ENCODE data around the gene ADRB2.
"Not testable (repeated sequence)": the region's sequence is repeated elsewhere in the genome, so short reads cannot be mapped to it uniquely, and the experiment has no call there.

ADRB2 gene

GRCh38 chr5:148826053-148826738 lies at the start of gene ADRB2:
ADRB2 (plus strand) TSS chr5:148826611; CDS start chr5:148826832, 221 bp downstream.
- peak; percentile 55 to 61 for DNase-seq (ENCODE audit: low read depth in 2 of 2)

DNA sequence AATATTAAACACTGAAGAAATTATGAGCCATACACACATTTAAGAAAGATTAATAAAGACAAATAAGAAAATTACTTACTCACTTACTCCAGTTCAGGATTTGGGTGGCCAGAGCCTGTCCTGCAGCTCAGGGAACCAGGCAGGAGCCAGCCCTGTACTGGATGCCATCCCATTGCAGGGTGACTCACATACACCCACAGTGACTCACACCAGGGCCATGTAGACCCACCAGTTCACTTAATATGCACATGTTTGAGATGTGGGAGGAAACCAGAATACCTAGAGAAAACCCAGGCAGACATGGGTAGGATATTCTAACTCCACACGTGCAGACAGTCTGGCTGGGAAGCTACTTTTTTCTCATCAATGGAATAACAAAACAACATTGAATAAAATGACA lies 49.6 kb upstream of the ADRB2 start:
- no peak for DNase-seq (ENCODE audit: low read depth in 2 of 2)

GRCh38 chr5:148778882-148779281 lies 47.5 kb upstream of the ADRB2 start:
- DNase-seq (ENCODE audit: low read depth in 2 of 2) = no peak

DNA sequence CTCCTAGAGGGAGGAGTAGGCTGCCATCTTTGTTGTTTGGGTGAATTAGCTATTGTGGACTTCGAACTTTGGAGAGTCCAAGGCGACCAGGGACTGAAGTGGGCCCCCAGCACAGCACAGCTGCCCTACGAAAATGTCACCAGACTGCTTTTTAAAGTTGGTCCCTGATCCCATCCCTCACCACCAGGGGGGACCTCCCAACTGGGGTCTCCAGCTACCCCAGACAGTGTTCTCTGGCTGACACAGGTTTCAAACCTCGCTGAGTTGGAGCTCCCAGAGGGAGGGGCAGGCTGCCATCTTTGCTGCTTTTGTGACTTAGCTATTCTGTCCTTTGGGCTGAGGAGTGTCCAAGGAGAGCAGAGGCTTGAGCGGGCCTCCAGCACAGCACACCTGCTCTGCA lies 45.7 kb upstream of the ADRB2 start:
- no peak for DNase-seq (ENCODE audit: low read depth in 2 of 2)

GRCh38 chr5:148781766-148782165 lies 44.6 kb upstream of the ADRB2 start:
- no peak for DNase-seq (ENCODE audit: low read depth in 2 of 2)

DNA sequence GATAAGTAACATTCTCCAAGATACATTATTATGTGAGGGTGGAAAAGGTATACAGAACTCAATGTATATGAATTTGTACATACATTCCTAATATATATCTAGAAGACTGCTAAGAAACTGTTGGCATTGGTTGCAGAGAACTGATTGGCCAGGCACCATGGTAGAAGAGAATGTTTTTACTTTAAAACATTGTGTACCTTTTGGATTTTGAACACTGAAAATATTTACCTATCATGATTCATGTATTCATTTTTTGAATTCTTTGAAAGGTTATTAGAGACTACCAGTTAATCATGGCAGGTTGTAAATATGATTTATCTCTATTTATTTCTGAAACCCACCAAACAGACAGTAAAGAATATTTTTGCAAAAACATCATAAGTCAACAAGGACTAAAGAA lies 41.2 kb upstream of the ADRB2 start:
- DNase-seq (ENCODE audit: low read depth in 2 of 2) = no peak

DNA sequence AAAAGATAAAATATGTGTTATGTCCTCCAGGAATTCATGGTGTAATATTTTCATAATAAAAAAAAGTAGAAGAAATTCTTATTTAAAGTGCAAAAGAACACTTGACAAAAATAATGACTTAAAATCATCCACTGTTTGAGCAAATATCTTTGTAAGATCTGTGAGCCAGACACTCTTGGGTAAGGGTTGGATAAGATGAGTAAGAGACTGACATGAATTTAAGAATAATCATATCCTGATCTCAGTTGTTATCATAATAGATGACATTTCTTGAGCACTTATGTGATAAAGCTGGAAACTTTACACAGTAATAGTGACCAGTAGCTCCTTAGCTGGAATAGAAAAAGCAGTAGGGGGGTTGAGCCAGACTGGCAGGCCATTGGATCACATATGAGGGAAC lies 40.0 kb upstream of the ADRB2 start:
- no peak for DNase-seq (ENCODE audit: low read depth in 2 of 2)

DNA sequence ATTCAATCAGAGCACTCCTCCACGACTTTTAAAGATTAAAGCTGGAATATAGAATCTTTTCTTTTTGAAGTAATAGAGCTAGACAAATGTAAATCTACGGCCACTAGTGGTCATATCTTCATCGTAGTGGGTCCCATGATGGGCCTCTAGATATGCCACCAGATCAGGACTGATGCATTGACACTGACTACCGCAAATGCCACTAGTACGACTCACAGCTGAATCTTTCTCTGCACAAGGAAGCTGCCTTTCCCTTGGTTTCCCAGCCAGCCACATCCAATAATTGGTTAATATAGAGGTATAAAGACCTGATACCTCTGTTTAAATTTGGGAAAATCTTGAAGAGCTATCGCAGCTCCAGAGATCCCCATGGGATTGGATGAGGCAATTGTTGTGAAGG lies 37.8 kb upstream of the ADRB2 start:
- no peak for DNase-seq (ENCODE audit: low read depth in 2 of 2)

DNA sequence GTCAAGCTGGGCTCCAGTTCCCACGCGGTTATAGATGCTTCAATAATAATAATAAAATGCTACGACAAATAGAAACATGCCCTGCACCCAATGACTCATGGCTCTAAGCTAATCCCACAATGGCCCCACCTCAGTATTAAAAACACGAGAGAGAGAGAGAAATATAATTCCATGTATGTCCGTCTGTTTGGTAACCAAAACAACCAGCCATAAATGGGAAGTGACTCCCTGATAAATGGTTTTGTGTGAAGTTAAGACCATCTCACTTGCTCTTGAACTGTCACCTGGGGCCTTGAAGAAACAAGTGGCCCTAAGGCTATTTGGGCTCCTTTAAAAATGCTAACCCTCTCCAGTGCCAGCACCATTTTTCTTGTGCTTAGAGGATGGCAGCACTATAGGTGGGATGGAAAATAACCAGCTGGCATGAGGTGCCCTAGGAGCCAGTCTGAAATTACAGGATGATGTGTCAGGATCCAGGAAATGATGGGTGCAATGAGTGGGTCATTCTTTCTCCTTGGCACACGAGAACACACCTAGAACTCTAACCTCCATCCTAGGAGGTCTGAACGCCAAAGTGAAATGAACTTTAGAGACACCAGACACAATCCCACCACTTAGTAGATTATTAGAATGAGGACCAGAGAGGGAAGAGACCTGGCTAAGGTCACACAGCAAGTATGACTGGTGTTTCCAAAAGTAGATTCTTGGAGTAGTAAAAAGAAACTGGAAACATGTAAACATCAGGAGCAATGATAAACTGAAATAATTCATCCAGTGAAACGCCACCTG lies 35.7 kb upstream of the ADRB2 start:
- DNase-seq (ENCODE audit: low read depth in 2 of 2) = no peak

DNA sequence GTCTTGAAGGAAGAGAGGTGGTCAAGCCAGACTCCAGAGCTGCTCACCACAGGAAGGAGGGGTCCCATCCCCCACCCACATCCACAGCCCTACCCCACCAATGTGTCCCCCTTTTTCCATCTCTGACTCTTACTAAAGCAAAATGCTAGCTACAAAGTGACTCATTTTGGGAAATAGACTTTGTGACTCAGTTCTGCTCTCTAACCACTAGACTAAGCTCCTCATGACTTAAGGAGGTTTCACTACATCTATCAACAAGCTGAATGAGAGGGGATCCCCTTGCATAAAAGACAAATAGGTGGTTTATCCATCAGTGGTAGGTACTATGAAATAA lies 35.1 kb upstream of the ADRB2 start:
- DNase-seq (ENCODE audit: low read depth in 2 of 2) = no peak

- no peak for DNase-seq (ENCODE audit: low read depth in 2 of 2)
These were observed 34.7 kb upstream of the ADRB2 start for GRCh38 chr5:148791696-148792095.

- DNase-seq (ENCODE audit: low read depth in 2 of 2) = no peak
These were observed 33.7 kb upstream of the ADRB2 start for GRCh38 chr5:148792744-148793143.

DNA sequence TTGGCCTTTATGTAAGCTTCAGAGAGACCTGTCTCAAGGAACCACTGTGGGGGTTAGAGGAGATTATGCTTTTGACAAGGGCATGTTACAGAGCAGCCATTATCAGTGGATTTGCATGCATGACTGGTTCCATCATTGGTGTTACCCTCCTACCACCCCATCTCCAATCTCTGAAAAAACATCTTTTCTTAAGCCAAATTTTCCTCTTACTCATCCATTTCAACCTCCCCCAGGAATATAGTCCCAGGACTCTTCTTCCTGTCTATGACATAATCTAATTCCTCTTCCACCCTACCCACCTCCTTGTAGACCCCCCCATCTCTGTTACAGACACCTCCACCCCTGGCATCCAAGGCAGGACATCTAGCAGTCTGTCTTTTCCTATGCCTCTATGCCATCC lies 33.1 kb upstream of the ADRB2 start:
- DNase-seq (ENCODE audit: low read depth in 2 of 2) = no peak

GRCh38 chr5:148794275-148794674 lies 32.1 kb upstream of the ADRB2 start:
- DNase-seq (ENCODE audit: low read depth in 2 of 2) = no peak

GRCh38 chr5:148794729-148795561 lies 31.5 kb upstream of the ADRB2 start:
- no peak for DNase-seq (ENCODE audit: low read depth in 2 of 2)

DNA sequence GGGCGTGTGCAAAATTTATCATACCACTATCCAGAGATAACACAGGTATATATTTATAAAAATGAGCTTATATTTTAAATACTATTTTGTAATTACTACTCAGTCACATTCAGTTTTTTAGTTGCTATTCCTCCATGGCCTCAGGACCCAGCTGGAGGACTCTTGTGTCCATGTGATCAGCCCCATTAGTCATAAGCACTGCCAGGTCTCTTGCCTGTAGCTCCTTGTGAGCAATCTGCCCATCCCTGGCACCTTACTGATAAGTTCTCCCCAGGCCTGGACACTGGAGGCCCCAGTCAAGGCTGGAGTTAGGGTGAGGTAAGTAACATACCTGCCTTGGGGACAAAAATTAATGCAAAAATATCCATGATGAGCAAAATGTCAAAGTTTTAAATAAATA lies 29.5 kb upstream of the ADRB2 start:
- no peak for DNase-seq (ENCODE audit: low read depth in 2 of 2)

GRCh38 chr5:148798786-148799185 lies 27.6 kb upstream of the ADRB2 start:
- DNase-seq (ENCODE audit: low read depth in 2 of 2) = no peak

DNA sequence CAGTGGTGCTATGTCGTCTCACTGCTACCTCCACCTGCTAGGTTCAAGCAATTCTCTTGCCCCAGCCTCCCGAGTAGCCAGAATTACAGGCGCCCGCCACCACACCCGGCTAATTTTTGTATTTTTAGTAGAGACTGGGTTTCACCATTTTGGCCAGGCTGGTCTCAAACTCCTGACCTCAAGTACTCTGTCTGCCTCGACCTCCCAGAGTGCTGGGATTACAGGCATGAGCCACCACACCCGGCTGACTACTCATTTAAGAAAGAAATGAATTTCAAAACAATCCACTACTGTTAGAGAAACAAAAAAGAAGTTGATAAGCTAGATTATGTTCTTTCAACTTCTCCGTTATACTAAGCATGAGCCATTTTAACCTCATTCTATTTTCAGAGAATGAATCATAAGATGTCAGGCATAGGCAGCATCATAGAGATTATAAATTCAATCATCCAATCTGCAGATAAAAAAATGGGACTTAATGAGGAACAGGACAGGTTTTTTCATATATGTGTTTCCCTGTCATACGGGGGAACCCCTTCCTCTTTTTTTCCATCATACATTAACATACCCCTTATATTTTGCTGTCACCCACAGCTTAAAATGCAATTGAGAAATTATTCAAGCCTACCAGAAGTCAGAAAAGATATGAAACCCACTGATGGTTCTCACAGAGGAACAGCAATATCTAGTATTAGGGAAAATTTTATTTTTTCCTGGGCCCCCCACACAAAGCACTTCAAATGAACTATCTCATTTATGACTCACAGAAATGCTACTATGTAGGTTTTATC lies 26.5 kb upstream of the ADRB2 start:
- no peak for DNase-seq (ENCODE audit: low read depth in 2 of 2)

DNA sequence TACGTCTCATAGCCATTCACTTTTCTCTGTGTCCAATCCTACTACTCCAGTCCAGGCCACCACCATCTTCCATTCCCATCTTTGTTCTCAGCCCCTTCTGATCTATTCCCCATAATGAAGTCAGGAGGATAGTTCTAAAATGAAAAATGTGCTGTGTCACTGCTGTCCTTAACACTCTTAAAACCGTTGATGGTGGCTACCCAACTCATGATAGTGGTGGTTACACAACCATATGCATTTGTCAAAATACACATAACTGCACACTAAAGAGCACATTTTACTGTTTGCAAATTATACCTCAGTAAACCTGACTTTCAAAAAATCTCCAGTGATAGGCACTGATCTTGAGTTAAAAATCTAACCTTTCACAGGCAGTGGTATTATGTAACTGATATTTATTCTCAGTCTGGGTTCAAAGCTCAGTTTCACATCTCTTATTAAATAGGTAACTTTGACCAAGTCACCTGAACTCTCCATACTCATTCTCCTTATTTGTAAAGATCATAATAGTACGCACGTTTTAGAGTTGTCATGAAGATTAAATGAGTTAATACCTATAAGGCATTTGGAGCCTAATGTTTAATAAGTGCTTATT lies 24.6 kb upstream of the ADRB2 start:
- DNase-seq (ENCODE audit: low read depth in 2 of 2) = no peak

GRCh38 chr5:148803451-148803850 lies 23.0 kb upstream of the ADRB2 start:
- DNase-seq (ENCODE audit: low read depth in 2 of 2) = not testable (repeated sequence)

DNA sequence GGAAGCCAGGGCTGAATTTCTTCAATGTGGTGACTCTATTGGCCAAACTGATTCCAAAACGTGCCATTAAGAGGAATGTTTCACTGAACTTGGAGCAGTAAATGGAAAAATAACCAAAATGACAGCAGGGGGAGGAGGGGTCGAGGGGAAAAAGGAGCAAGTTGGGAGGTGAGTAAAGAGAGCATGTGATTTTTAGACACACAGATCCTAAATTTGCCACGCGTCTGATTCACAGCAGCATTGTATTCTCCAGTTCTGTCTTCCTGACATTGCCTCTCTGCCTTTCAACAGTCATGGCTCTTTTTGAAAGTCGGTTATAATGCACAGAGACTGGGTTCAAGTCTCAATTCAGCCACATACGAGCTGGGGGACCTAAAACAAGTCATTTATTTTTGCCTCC lies 22.0 kb upstream of the ADRB2 start:
- DNase-seq (ENCODE audit: low read depth in 2 of 2) = no peak
